ENCODE results near the gene ADAM33.

Gene ADAM33

DNA sequence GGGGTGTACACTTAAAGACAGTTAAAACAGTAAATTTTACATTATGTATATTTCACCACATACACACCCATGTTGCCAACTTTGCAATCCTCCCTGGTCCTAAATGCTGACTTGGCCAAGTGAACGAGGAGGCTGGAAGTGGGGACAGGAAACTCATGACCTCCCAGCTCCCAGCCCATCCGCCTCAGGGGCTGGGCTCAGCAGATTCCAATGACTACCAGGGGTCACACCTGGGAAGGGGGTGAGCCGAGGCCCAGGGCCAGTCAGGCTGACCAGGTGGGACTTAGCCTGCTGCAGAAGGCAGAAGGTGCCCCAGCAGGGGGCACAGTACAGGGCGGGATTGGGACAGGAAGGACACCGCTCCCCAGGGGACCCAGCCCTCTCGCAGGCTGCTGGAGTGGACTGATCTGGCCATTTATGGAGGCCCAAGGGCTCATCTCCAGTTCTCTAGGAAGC lies 28.2 kb upstream of the ADAM33 start:
- no peak for DNase-seq (ENCODE audit: low spot score)

DNA sequence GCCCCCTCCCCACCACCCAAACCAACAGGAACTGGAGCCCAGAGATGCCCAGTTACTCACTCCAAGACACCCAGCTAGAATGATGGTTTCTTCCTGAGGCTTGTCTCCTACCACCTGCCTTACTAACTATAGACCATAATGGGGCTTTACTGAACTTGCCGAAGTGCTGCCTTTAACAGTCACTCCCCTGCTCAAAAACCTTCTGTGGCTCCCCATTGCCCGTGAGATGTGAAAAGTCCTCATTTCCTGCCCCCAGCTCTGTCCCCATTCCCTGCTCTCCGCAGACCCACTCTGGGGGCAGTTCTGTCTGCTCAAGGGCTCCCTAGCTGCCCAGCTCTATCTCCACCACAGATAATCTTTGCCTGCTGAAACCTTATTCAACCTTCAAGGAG lies 25.7 kb upstream of the ADAM33 start:
- DNase-seq (ENCODE audit: low spot score), result no peak

DNA sequence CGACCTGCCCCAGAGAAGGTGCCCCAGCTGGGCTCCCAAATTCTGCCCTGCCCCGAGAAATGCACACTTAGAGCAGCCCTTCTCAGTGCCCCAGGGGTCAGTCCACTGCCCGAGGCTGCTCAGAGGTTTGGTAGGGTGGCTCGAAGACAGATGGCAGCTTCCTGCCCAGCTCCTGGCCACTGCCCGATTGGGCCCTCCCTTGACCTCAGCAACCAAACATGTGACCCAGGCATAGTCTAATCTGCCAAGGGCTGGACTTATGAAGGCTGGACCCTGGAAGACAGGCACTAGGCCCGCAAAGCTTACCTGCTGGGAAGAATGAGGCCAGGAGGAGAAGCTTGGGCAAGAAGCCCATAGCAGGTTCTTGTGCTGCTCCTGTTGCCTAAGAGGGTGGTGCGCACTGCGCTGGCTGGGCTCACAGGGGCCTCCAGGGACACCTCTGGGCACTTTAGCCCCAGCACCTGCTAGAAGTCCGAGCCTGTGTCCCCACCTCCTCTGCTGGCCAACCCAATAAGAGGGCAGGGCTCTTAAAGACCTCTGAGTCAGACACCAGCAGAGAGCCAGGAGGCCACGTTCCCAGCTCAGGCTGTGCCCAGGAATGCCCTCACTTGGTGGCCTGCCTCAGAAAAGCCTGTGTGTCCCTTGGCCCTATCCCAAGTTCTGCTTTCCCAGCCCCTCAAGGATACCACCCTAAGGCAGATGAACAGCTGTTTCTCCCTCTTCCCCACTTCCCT lies 25.1 kb upstream of the ADAM33 start:
- DNase-seq (ENCODE audit: low spot score), result no peak

DNA sequence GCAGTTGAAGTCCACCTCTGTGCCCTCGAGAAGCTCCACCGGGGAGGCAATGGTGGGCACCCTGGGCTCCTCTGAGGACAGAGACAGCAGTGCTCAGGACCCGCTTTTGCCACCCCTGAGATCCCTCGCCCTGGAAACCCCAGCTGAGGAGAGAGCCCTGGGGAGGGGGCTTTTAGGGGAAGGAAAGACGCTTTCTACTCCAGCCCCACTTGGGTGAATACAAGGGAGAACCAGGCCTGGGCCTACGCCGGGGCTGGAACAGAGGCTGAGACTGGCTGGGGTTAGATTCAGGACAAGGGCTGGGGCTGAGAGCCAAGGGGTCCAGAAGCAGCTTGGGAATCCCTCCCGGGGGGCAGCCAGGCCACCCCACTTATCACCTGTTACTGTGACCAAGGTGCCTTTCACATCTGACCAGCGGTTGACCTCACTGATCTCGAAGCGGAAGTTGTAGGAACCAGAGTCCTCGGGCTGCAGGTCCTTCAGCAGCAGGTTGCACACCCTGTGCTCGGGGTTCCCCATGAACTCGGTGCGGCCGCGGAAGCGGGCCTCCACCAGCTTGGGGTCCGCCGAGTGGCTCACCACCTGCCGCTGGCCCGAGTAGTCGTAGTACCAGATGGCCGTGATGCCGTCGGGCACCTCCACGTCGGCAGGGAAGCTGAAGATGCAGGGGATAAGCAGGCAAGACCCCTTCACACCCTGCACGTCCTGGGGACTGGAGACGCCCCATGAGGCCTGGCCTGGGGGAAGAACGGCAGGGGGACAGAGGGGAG lies 24.3 kb upstream of the ADAM33 start:
- no peak for DNase-seq (ENCODE audit: low spot score)

DNA sequence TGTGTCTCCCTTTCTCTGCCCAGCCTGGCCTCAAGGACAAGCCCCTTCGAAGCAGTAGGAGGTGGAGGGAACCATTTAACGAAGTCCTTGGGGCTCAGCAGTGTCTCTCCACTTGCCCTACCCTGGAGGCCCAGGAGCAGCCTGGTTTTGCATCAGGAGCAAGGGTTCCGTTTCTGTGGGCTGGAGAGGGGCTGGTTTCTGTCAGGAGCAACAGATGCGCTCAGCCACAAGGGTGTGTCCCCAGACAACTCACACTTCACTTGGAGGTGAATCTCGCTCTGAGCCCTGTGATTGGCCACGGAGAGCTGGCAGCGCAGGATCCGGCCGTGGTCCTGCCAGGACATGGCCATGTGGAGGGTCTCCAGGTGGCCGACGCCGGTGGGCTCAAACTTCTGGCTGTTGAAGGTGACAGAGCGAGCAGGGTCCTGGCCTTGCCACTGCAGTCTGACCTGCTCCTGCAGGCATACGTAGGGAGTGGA lies 23.7 kb upstream of the ADAM33 start:
- DNase-seq (ENCODE audit: low spot score), result no peak

DNA sequence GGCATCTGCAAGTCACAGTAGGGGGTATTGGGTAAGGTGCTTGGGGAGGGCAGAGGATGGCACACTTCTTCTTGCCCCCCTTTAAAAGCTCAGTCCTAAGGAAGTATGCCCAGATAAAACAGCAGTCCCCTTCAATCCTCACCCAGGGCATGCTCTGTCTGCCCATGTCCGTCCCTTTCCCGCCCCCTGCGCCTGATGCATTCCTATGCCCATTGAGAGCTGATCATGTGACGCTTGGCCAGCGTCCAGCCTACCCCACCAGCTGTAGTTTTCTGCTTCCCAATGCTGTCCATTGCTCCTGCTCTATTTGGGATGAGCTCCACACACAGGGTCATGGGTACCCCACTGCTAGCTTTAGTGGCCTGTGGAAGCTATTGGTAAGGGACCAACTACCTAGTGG lies 22.3 kb upstream of the ADAM33 start:
- no peak for DNase-seq (ENCODE audit: low spot score)

DNA sequence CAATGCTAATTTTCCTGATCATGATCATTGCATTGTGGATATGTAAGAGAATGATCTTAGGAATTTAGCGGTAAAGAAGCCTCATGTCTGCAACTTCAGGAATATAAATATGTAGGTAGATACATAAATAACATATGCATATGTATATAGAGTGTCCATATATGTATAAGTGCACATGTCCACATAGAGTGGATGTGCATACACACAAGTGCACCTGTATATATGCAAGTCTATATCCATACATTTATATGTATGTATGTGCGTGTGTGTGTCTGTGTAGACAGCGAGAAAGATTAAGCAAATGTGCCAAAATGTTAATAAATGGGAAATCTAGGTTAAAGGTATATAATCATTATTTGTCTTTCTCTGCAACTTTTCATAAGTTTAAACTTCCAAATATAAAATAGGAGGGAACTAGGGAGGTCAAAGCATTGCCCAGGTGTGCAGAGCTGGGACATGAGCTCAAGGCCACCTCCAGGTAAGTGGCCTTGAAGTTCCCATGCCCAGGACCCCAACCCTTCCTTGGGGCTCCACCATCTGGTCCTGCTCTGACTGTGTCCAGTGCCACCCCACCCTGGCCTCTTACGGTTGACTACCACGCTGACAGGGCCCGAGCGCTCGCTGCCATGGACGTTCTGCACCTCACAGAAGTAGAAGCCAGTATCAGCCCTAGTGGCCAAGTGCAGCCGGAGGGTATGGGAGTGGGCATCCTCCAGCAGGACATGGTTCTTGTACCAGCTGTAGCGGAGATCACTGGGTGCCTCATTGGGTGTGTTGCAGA lies 21.0 kb upstream of the ADAM33 start:
- DNase-seq (ENCODE audit: low spot score), result no peak

DNA sequence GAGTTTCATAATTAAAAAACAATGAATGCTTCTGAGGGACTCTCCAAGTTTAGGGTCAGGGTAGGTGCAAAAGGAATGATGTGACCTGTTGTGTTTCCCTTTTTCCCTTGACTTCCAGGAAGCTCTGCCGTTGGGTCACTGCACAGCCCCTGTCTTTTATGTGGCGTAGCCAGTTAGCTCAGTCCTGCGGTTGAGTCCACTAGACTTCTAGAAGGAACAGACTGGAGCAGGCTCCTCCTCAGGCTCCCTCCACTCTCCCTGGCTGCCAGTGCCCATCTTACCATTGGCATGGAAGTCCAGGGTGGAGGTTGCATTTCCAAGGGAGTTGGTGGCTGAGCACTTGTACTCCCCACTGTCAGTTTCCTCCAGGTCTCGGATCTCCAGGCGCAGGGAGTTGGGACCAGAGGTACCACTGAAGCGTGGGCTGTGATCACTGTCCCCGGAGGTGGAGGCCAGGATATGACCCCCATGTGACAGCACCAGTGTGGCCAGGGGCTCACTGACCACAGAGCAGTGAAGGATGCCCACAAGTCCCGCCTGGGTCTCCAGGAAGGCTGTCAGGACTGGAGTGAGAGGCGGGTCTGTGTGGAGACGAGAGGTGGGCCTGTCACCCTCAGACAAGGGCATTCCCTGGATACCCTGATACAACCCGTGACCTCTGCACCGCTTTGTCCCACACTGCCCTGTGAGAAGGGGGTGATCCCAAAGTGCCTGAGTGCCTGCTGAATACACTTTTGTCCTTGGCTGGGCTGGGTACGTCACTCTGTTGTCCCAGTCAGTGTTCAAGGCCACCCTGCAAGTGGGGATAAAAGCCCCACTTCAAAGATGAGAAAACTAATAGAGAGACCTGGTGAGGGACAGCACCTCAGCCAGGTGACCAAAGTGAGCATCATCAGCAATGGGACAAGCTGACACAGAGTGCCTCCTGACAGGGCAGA lies 19.5 kb upstream of the ADAM33 start:
- DNase-seq (ENCODE audit: low spot score), result no peak

DNA sequence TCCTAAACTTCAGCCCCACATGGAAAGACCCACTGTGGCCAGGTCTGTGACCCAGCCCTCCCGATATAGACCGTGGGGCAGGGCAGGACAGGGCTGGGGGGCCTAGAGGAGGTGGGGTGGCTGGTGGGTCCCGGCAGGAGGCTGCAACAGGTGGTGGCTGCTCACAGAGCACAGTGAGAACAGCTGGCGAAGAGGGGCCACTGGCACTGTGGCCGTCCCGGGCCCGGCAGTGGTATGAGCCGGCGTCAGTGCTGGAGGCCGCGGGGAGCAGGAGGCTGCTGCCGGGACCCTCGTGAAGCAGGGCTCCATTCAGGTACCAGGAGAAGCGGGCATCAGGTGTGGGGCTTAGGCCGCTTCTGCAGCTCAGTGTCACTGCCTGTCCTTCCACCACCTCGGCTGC lies 17.2 kb upstream of the ADAM33 start:
- no peak for DNase-seq (ENCODE audit: low spot score)

DNA sequence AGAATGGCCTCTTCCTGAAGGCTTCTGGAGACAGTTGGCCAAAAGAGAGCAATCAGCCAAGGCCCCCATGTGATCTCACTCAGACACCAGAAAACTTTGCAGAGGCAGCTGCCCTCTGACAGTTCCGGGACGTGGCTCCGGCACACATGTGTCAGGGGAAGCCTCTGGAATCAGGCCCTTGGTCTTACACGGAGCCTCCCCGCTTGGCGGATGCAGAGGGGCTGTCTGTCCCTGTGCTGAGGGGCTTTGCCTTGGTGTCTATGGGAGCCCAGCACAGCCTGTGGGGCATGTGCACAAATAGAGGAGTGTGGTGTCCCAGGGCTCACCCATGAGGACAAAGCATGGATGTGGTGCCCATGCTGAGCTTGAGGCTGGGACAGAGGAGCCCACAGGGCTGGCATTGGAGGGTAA lies 16.8 kb upstream of the ADAM33 start:
- no peak for DNase-seq (ENCODE audit: low spot score)

DNA sequence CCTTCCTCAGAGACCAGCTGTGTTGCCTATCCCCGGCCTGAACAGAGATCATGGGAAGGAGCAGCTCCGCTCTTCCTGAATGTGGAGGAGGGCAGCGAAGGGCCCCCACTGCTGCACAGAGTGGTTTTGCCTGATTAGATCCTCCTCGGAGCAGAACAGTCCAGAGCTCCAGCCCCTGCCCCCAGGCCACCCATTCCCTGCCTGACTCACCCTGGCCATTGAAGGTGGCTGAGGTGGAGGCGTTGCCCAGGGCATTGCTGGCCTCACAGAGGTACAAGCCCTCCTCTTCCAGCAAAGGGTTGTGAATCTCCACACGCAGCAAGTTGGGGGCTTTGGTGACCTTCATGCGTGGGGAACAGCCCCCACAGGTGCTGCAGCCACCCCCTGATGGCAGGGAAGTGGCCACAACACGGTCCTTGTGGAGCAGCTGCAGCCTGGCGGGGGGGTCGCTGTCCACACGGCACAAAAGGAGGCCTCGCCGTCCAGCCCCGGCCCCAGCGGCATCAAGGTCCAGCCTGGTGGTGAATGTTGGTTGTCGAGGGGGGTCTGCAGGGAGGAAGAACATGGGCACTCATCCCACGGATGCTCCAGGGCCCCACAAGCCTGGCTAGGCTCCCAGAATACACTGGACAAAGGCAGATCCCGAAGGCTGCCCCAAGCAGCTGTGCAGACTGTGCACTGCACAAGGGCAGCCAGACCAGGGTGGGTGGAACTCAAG lies 15.9 kb upstream of the ADAM33 start:
- DNase-seq (ENCODE audit: low spot score), result no peak

DNA sequence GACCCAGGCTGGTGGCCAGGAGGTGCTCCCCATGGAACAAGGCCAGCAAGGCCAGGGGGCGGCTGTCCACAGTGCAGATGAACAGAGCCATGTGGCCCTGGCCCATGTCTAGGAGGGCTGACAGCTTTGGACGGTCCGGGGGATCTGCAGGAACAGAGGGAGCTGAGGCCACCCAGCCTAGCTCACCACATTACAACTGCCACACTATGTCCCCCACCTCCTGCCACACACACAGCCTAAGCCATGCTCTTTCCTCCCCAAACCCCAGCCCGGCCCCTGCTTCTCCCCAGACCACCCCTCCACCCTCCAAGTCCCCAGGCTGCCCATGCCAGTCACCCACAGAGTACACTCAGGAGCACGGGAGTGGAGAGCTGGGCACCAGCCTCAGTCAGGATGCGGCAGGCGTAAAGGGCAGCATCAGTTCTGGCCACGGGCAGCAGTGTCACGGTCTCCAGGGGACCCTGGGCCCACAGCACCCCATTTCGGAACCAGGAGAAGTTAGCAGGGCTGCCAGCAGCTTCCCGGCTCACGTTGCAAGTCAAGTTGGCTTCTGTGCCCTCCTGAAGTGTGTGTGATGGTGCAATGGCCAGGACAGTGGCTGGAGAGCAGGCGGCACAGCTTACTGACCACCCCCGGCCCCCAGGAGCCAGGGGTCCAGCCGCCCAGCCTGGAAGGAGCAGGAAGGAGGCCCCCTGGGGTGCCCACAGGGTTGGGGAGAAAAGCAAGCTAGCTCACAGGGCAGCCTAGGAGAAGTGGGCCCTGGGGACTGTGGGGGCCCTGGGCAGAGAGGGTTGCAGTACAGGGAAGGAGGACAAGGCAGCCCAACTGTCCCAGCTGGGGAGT lies 15.2 kb upstream of the ADAM33 start:
- no peak for DNase-seq (ENCODE audit: low spot score)

DNA sequence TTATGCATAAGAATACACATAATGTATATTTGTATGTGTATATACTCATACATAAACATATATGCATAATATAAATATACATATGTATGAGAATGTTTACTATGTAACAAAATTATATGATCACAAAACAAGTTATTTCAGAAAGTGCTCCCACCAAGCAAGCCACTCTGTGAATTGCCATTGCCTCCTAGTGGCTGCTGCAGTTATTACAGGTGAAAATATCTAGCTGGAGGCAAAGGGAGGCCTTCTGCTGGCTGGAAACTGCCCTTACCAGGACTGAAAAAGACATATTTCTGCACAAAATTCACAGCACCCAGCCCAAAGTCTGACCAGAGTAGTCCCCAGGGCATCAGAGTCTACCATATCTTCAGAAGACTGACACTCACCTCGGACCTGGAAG lies 14.4 kb upstream of the ADAM33 start:
- DNase-seq (ENCODE audit: low spot score), result no peak

DNA sequence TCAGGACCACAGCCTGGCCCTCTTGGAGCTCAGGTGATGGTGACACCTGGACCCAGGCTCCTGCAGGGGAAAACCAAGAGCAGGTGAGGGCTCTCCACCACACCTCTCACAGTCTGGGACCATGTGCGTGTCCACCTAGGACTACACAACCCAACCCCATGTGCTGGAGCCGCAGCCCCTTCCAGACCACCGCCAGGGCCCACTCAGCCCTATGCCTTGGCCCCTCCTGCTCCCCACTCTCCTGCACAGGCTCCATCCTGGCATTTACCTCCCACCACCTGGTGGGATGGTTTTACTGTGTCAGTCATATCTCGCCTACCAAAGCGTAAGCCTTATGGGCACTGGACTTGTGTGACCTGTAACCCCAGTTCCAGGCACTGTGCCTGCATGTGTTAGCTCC lies 13.1 kb upstream of the ADAM33 start:
- DNase-seq (ENCODE audit: low spot score), result no peak

DNA sequence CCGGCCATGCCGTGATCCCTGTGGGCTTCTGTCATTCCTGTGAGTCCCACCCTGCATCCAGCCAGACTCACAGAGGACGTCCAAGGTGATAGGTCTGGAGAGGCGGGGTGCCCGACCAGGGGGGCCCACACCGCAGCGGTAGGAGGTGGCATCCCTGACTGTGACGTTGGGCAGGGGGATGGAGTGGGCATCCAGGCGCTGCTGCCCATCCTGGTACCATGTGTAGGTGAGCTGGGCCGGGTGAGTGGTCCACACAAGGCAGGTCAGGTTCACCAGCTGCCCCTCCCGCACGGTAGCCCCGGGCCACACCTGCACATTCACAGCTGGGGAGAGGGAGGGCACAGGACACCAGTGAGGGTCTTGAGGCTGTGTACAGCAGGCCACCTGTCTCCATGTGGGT lies 11.6 kb upstream of the ADAM33 start:
- DNase-seq (ENCODE audit: low spot score), result no peak

DNA sequence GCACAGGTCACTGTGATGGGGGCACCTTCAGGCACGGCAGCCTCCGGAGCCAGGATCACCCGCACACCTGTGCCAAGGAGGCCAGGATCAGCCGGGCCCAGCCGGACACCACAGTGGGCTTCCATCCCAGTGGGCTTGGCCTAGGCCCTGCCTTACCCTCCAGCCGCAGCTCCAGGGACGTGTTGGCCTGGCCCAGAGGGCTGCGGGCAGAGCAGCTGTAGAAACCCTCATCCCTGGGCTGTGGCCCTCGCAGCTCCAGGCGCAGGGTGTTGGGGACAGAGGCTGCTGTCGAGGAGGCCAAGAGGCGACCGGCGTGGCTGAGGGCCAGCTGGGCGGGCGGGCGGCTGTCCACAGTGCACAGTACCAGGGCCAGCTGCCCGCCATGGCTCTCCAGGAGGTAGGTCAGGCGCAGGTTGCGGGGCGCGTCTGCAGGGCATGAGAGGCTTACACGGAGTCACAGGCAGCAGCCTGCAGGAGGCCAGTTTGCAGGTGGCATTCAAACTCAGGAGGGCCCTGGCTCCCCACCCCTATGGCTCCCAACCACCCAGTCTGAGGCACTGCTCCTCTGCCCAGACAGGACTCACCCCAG lies 11.0 kb upstream of the ADAM33 start:
- DNase-seq (ENCODE audit: low spot score), result no peak

DNA sequence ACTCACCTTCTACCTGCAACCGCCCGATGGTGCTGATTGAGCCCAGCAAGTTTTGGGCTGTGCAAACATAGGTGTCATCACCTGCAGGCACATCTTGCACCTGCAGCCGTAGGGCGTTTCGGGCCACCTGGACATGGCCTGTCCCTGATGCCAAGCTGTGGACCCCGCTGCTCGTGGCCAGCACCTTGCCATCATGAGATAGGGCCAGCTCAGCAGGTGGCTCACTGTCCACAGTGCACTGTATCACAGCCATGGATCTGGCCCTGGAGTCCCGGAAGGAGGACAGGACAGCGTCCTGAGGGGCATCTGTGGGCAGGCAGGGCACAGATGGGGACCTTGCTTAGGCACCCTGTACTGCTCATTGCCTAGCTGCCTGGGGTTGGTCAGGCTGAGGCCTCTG lies 10.1 kb upstream of the ADAM33 start:
- no peak for DNase-seq (ENCODE audit: low spot score)

DNA sequence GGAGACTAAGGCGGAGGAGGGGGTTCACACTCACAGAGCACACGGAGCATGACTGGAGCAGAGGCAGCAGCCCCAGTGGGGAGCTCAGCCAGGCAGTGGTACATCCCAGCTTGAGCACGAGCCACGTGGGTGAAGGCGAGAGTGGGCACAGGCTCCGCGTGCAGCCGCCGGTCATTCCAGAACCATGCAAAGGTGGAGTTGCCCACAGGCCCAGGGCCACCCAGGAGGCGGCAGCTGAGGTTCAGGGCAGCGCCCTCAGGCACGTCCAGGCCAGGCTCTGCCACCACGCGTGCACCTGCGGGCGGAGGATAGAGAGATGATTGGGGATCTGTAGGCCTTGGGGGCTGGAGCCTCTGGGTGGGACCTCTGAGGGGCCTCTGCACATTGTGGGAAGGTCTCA lies 9.5 kb upstream of the ADAM33 start:
- DNase-seq (ENCODE audit: low spot score), result no peak

DNA sequence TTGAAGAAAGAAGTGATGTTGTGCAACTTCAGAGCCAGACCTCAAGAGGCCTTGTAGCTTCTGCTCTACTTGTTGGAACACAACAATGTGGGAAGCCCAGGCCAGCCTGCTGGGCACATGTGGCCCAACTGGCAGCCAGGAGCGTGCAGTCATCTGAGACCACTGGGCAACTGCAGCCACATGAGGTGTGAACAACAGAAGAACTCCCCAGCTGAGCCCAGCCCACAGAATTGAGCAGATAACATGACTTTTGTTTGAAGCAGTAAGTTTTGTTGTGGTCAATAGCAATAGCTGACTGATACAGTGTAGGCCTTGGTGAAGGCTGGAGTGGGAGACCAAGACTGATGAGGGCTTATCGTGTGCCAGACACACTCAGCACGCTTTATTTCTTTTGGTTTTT lies 8.6 kb upstream of the ADAM33 start:
- no peak for DNase-seq (ENCODE audit: low spot score)
